ENCODE results near the gene INTS13. TPM values are rescaled to one million over a fixed set of nuclear protein-coding genes. Genes with fewer than 3 reads are reported as not detected.

The INTS13 gene
- total RNA-seq, 1 experiment from 2014 or later: 54.0 TPM

- TF ChIP-seq JUN (CRISPR knock-in tag; IDR thresholded peaks at IDR 0.05) (no peak), USF1 (CRISPR knock-in tag; IDR thresholded peaks at IDR 0.05) (no peak), ZNF425 (CRISPR knock-in tag; conservative IDR thresholded peaks at IDR 0.05) (no peak), PRRX2 (CRISPR knock-in tag; IDR thresholded peaks at IDR 0.05) (no peak), NFE2L1 (CRISPR knock-in tag; IDR thresholded peaks at IDR 0.05) (no peak), SP1 (CRISPR knock-in tag; conservative IDR thresholded peaks at IDR 0.05) (no peak)
Measured at GRCh38 chr12:26869908-26870459, 67.8 kb downstream of the INTS13 start (continued).

GRCh38 chr12:26869104-26869494 lies 68.7 kb downstream of the INTS13 start:
- no peak for DNase-seq (ENCODE audit: low spot score)
- no peaks in the 10 kb centered on the region for H3K36me3 Mint-ChIP-seq
- no peak for TF ChIP-seq CREM (CRISPR knock-in tag; IDR thresholded peaks at IDR 0.05)
- no peak for TF ChIP-seq GRHL2 (CRISPR knock-in tag; IDR thresholded peaks at IDR 0.05; ENCODE audit: insufficient replicate concordance, severe bottlenecking)
- TF ChIP-seq USF2 (CRISPR knock-in tag; IDR thresholded peaks at IDR 0.05): no peak
- peak; percentile 73; the same call in 1 of the 2 replicates for TF ChIP-seq ZNF121 (CRISPR knock-in tag; IDR thresholded peaks at IDR 0.05)
- no peak for TF ChIP-seq ETV6 (CRISPR knock-in tag; IDR thresholded peaks at IDR 0.05)
- H3K27ac Mint-ChIP-seq: no peak overlapping the region
- POLR2A ChIA-PET: no interaction called here
- H3K27me3 Mint-ChIP-seq (ENCODE audit: low read depth): no peaks in the 10 kb centered on the region
- CTCF ChIA-PET: interaction anchor here (0.5 to 3.1 kb wide), 4 partner anchors 16 to 168 kb away, joined by 3 to 21 read pairs (median 3); no protein-coding TSS in a partner anchor
- ATAC-seq: no peak
- H3K9me3 Mint-ChIP-seq: no peaks in the 10 kb centered on the region
- H3K4me1 Mint-ChIP-seq: no peaks in the 10 kb centered on the region
- no peak overlapping the region for H3K4me3 Mint-ChIP-seq

- no peak for TF ChIP-seq NR2C2 (CRISPR knock-in tag; IDR thresholded peaks at IDR 0.05)
- TF ChIP-seq ATF3 (CRISPR knock-in tag; conservative IDR thresholded peaks at IDR 0.05): no peak
- no peak for TF ChIP-seq HMGA2 (CRISPR knock-in tag; IDR thresholded peaks at IDR 0.05)
- TF ChIP-seq ZNF263 (CRISPR knock-in tag; IDR thresholded peaks at IDR 0.05; ENCODE audit: low read depth): no peak
- no peak for TF ChIP-seq ELF4 (CRISPR knock-in tag; IDR thresholded peaks at IDR 0.05; ENCODE audit: low read depth)
- TF ChIP-seq ZBTB21 (CRISPR knock-in tag; IDR thresholded peaks at IDR 0.05; ENCODE audit: borderline replicate concordance): no peak
- TF ChIP-seq CTCF (IDR thresholded peaks at IDR 0.05): no peak
- no peak for TF ChIP-seq CREM (CRISPR knock-in tag; IDR thresholded peaks at IDR 0.05)
- no peak for TF ChIP-seq FOXJ3 (CRISPR knock-in tag; IDR thresholded peaks at IDR 0.05; ENCODE audit: borderline replicate concordance)
- TF ChIP-seq TCF7 (CRISPR knock-in tag; IDR thresholded peaks at IDR 0.05; ENCODE audit: low read depth): no peak
- no peak for TF ChIP-seq MAX (CRISPR knock-in tag; IDR thresholded peaks at IDR 0.05)
- TF ChIP-seq ZNF396 (CRISPR knock-in tag; IDR thresholded peaks at IDR 0.05; ENCODE audit: borderline replicate concordance): no peak
- no peak for TF ChIP-seq GRHL2 (CRISPR knock-in tag; IDR thresholded peaks at IDR 0.05; ENCODE audit: insufficient replicate concordance, severe bottlenecking)
- TF ChIP-seq CDX4 (CRISPR knock-in tag; IDR thresholded peaks at IDR 0.05; ENCODE audit: borderline replicate concordance): no peak
- peak; percentile 37 for ATAC-seq
- no peak overlapping the region for H3K27ac Mint-ChIP-seq
- H3K4me3 Mint-ChIP-seq: no peak overlapping the region
- DNase-seq (ENCODE audit: low spot score): no peak
- H3K4me1 Mint-ChIP-seq: no peaks in the 10 kb centered on the region
- ChIA-PET POLR2A (no interaction called here), CTCF (interaction anchor here (0.5 to 3.1 kb wide), 4 partner anchors 17 to 167 kb away, joined by 3 to 21 read pairs (median 3); no protein-coding TSS in a partner anchor)
- no peaks in the 10 kb centered on the region for H3K36me3 Mint-ChIP-seq
- no peaks in the 10 kb centered on the region for H3K9me3 Mint-ChIP-seq
- H3K27me3 Mint-ChIP-seq (ENCODE audit: low read depth): no peaks in the 10 kb centered on the region
Measured at GRCh38 chr12:26868447-26869103, 69.2 kb downstream of the INTS13 start.

All from WTC11 (cell line).